Neuronal stem cell (in vitro differentiated cells): ENCODE data around the gene NACA2.

Experiments used
- DNase-seq: peaks from one replicate; pipeline ENCODE4 v3.0.0-alpha.2; 2013; ENCODE audit warnings: low spot score
- H2AFZ ChIP-seq: one replicate; pipeline ENCODE4 v1.6.1; 2013; ENCODE audit warnings: mild to moderate bottlenecking, low read length, inconsistent platforms
- H2AK5ac ChIP-seq: 2 replicates; pipeline ENCODE4 v1.6.1; 2013; ENCODE audit warnings: low read depth, mild to moderate bottlenecking, inconsistent platforms, low read length, moderate library complexity, mixed read lengths
- H2BK120ac ChIP-seq: 2 replicates; pipeline ENCODE4 v1.6.1; 2013; ENCODE audit warnings: low read depth, mild to moderate bottlenecking, inconsistent platforms, low read length, moderate library complexity, mixed read lengths
- H2BK12ac ChIP-seq: one replicate; pipeline ENCODE4 v1.6.1; 2013; ENCODE audit warnings: low read length, inconsistent platforms
- H2BK15ac ChIP-seq: 2 replicates; pipeline ENCODE4 v1.6.1; 2013; ENCODE audit warnings: mild to moderate bottlenecking, low read length, inconsistent platforms, mixed read lengths
- H2BK5ac ChIP-seq: one replicate; pipeline ENCODE4 v1.6.1; 2013; ENCODE audit warnings: inconsistent platforms, mild to moderate bottlenecking, low read length, moderate library complexity
- H3K14ac ChIP-seq: one replicate; pipeline ENCODE4 v1.6.1; 2013; ENCODE audit warnings: low read length, inconsistent platforms
- H3K18ac ChIP-seq: 2 replicates; pipeline ENCODE4 v1.6.1; 2013; ENCODE audit warnings: low read length, inconsistent platforms
- H3K23ac ChIP-seq: 2 replicates; pipeline ENCODE4 v1.6.1; 2013; ENCODE audit warnings: low read depth, mild to moderate bottlenecking, mixed read lengths, low read length, inconsistent platforms; ENCODE audit not compliant: poor library complexity
- H3K27ac ChIP-seq: replicated peaks from 3 replicates; pipeline ENCODE4 v1.5.1; 2013; ENCODE audit warnings: low read length, inconsistent platforms
- H3K27me3 ChIP-seq, 3 experiments: 2 replicates each; pipeline ENCODE4 v1.6.1; 2013; ENCODE audit warnings: low read length in 3 of 3, mild to moderate bottlenecking in 2 of 3, inconsistent platforms in 1 of 3, low read depth in 1 of 3, mixed read lengths in 1 of 3, moderate library complexity in 1 of 3; ENCODE audit not compliant: control insufficient read depth in 3 of 3, insufficient read depth in 3 of 3
- H3K36me3 ChIP-seq, 2 donors: replicated peaks in 1 of 2; 2 replicates each; pipeline ENCODE4 v1.6.1; 2013; ENCODE audit warnings: low read length in 2 of 2; ENCODE audit not compliant: control insufficient read depth in 2 of 2, insufficient read depth in 2 of 2
- H3K4ac ChIP-seq: 2 replicates; pipeline ENCODE4 v1.6.1; 2013; ENCODE audit warnings: inconsistent platforms, mild to moderate bottlenecking, low read length, moderate library complexity
- H3K4me1 ChIP-seq, 2 donors: 1 replicate in 1 of 2; 2 replicates in 1 of 2; pipeline ENCODE4 v1.6.1; 2013; ENCODE audit warnings: low read length in 2 of 2, low read depth in 1 of 2; ENCODE audit not compliant: control insufficient read depth in 2 of 2, insufficient read depth in 1 of 2
- H3K4me2 ChIP-seq: one replicate; pipeline ENCODE4 v1.6.1; 2013; ENCODE audit warnings: mild to moderate bottlenecking, low read length, inconsistent platforms; ENCODE audit not compliant: insufficient read depth, poor library complexity, severe bottlenecking
- H3K4me3 ChIP-seq, 2 donors: 2 replicates each; pipeline ENCODE4 v1.5.1; 2013; ENCODE audit warnings: low read length in 2 of 2, mild to moderate bottlenecking in 2 of 2, inconsistent platforms in 1 of 2, moderate library complexity in 1 of 2
- H3K79me1 ChIP-seq: one replicate; pipeline ENCODE4 v1.6.1; 2013; ENCODE audit warnings: low read depth, mild to moderate bottlenecking, inconsistent platforms, low read length, moderate library complexity
- H3K9ac ChIP-seq: one replicate; pipeline ENCODE4 v1.6.1; 2013; ENCODE audit warnings: mild to moderate bottlenecking, low read depth, low read length, inconsistent platforms; ENCODE audit not compliant: poor library complexity
- H3K9me3 ChIP-seq, 2 donors: replicated peaks in 1 of 2; 2 replicates each; pipeline versions ENCODE3 to v1.6.1; 2013; ENCODE audit warnings: low read length in 2 of 2, mild to moderate bottlenecking in 2 of 2, inconsistent platforms in 1 of 2, low read depth in 1 of 2, mixed read lengths in 1 of 2, moderate library complexity in 1 of 2; ENCODE audit not compliant: control insufficient read depth in 2 of 2, insufficient read depth in 1 of 2
- H4K8ac ChIP-seq: one replicate; pipeline ENCODE4 v1.6.1; 2013; ENCODE audit warnings: low read depth, mild to moderate bottlenecking, inconsistent platforms, low read length, moderate library complexity
- H4K91ac ChIP-seq: one replicate; pipeline ENCODE4 v1.6.1; 2013; ENCODE audit warnings: low read length, low read depth, mild to moderate bottlenecking, inconsistent platforms; ENCODE audit not compliant: poor library complexity
- WGBS, 2 donors: extraction: QIAGEN DNeasy Blood & Tissue Kit; methylation state at CpG; one replicate each; pipeline ENCODE4 v1.1.7; 2013; ENCODE audit warnings: missing lambda C conversion rate in 2 of 2, mixed read lengths in 1 of 2; ENCODE audit not compliant: insufficient read length in 2 of 2, insufficient replicate concordance in 1 of 2; ENCODE audit errors: extremely low coverage in 2 of 2; 5-methylcytosine and 5-hydroxymethylcytosine counted together

Gene NACA2

GRCh38 chr17:61560071-61560470 lies 30.9 kb downstream of the NACA2 start:
- H2BK12ac ChIP-seq: no peak overlapping the region
- H4K8ac ChIP-seq: no peak overlapping the region
- no peak overlapping the region for H3K4me2 ChIP-seq
- H3K27me3 ChIP-seq: peaks cover 0 to 10% (median 0%) of the 10 kb centered on the region in 3 experiments
- no peak overlapping the region for H2AK5ac ChIP-seq
- H2BK15ac ChIP-seq: no peak overlapping the region
- peaks cover 0 to 2% of the 10 kb centered on the region in 2 donors for H3K9me3 ChIP-seq
- DNase-seq: no peak
- H3K4me3 ChIP-seq: no peak overlapping the region
- H3K14ac ChIP-seq: no peak overlapping the region
- H3K18ac ChIP-seq: no peak overlapping the region
- H3K4ac ChIP-seq: no peak overlapping the region
- no peak overlapping the region for H4K91ac ChIP-seq
- WGBS, 2 donors: no CpG with 5 or more reads among the region's 6 CpGs
- no peaks in the 10 kb centered on the region for H3K79me1 ChIP-seq
- H3K23ac ChIP-seq: no peak overlapping the region
- no peak overlapping the region for H2BK5ac ChIP-seq
- no peak overlapping the region for H3K27ac ChIP-seq
- H3K9ac ChIP-seq: no peak overlapping the region
- H2AFZ ChIP-seq: no peak overlapping the region
- H3K36me3 ChIP-seq: no peaks in the 10 kb centered on the region
- H3K4me1 ChIP-seq: no peaks in the 10 kb centered on the region
- H2BK120ac ChIP-seq: no peak overlapping the region

DNA sequence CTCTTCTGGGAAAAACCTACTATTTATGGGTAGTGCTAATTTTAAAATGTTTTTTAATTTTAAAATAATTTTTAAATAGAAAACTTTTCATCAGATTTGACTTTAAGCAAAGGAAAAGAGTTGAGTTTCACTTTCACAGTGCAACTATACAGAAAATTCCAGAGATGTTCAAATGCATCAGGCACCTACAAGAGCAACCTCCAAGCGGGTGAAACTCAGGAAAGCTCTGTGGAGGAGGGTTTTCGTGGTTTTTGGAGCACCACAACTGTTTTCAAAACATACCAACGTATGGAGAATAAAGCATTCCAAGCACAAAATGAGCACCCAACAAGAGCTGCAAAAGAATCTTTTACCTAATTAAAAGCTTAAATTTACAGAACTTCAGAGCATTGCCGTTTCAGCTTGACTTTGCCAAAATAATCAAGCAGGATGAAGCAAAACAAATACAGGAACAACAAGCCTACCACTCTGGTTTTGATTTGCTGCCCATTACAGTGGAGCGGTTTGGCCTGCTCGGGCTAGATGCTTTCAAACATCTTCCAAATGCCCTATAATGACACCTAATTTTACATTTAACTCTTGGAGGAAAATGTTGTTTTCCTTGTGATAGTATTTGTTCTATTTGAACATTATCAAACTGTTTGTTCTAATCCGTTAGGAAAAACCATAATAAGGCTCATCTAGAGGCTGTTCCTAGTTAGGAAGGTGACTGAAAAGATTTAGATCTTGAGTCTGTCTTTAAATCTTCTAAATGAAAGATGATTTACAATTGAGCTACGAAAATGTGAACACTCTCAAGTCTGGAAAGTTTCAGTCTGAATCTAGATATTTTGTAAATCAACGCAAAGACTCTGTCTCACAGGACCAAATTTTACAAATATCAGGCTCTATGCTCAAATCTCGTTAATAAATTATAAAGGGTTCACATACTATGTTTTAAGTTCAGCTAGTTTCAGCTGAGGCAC lies 34.5 kb downstream of the NACA2 start:
- Histone ChIP-seq H2AFZ (no peak overlapping the region), H3K4ac (no peak overlapping the region), H2BK15ac (no peak overlapping the region), H2BK120ac (no peak overlapping the region), H3K4me1 (no peaks in the 10 kb centered on the region), H3K23ac (no peak overlapping the region), H3K9ac (no peak overlapping the region), H3K27ac (no peak overlapping the region), H3K9me3 (no peaks in the 10 kb centered on the region), H3K79me1 (no peaks in the 10 kb centered on the region), H2BK12ac (no peak overlapping the region), H3K27me3 (peaks cover 0 to 13% (median 0%) of the 10 kb centered on the region in 3 experiments), H3K18ac (no peak overlapping the region), H3K14ac (no peak overlapping the region), H3K36me3 (no peaks in the 10 kb centered on the region), H4K91ac (no peak overlapping the region), H3K4me2 (no peak overlapping the region), H2AK5ac (no peak overlapping the region), H4K8ac (no peak overlapping the region), H2BK5ac (no peak overlapping the region), H3K4me3 (no peak overlapping the region)
- DNase-seq: no peak
- WGBS, 2 donors: no CpG with 5 or more reads among the region's 10 CpGs

GRCh38 chr17:61555127-61555566 lies 35.9 kb downstream of the NACA2 start:
- no peak overlapping the region for H2BK15ac ChIP-seq
- no CpG with 5 or more reads among the region's 7 CpGs for WGBS, 2 donors

DNA sequence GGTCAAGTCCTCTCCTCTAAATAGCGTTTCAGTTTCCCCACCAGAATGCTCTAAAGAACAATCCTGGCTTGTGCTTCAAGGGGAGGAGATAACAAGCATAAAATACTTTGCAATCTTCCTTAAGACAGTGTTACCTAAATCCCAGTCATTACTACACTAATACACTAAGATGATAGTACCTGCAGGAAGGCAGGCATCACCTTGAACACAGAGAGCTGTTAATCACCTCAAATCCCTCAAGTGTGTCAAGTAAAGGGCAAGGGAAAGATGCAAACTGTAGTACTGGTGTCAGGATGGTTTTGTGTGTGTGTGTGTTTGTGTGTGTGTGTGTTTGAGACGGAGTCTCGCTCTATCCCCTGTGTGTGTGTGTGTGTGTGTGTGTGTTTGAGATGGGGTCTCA lies 36.8 kb downstream of the NACA2 start:
- Histone ChIP-seq H3K4me3 (no peak overlapping the region), H2BK12ac (no peak overlapping the region), H3K18ac (no peak overlapping the region), H2AK5ac (no peak overlapping the region), H3K4ac (no peak overlapping the region), H2AFZ (no peak overlapping the region), H3K4me2 (no peak overlapping the region), H2BK5ac (no peak overlapping the region), H4K8ac (no peak overlapping the region), H3K4me1 (no peaks in the 10 kb centered on the region), H3K23ac (no peak overlapping the region), H3K9me3 (no peaks in the 10 kb centered on the region), H3K36me3 (no peaks in the 10 kb centered on the region), H2BK120ac (no peak overlapping the region), H3K27ac (no peak overlapping the region), H3K27me3 (peaks cover 0 to 13% (median 0%) of the 10 kb centered on the region in 3 experiments), H2BK15ac (no peak overlapping the region), H3K79me1 (no peaks in the 10 kb centered on the region), H3K14ac (no peak overlapping the region), H4K91ac (no peak overlapping the region), H3K9ac (no peak overlapping the region)
- no CpG with 5 or more reads among the region's 3 CpGs for WGBS, 2 donors
- no peak for DNase-seq

More at GRCh38 chr17:61555127-61555566, 35.9 kb downstream of the NACA2 start:
- no peak overlapping the region for H3K4me2 ChIP-seq
- peaks cover 0 to 13% (median 0%) of the 10 kb centered on the region in 3 experiments for H3K27me3 ChIP-seq
- no peak overlapping the region for H3K4me3 ChIP-seq
- no peak overlapping the region for H3K23ac ChIP-seq
- no peak for DNase-seq
- no peak overlapping the region for H2BK120ac ChIP-seq
- no peak overlapping the region for H3K18ac ChIP-seq
- no peaks in the 10 kb centered on the region for H3K79me1 ChIP-seq
- H3K14ac ChIP-seq: no peak overlapping the region
- no peak overlapping the region for H2BK12ac ChIP-seq
- H3K9me3 ChIP-seq: no peaks in the 10 kb centered on the region
- no peak overlapping the region for H2AK5ac ChIP-seq
- no peak overlapping the region for H3K9ac ChIP-seq
- no peaks in the 10 kb centered on the region for H3K4me1 ChIP-seq
- H3K4ac ChIP-seq: no peak overlapping the region
- H4K91ac ChIP-seq: no peak overlapping the region
- H3K36me3 ChIP-seq: no peaks in the 10 kb centered on the region
- H2AFZ ChIP-seq: no peak overlapping the region
- H4K8ac ChIP-seq: no peak overlapping the region
- H2BK5ac ChIP-seq: no peak overlapping the region
- no peak overlapping the region for H3K27ac ChIP-seq
